GM20000 (cell line): ENCODE data around the gene TM9SF3.

ENCODE experiments used
- DNase-seq: peaks from one replicate; pipeline ENCODE4 v3.0.0; 2012; ENCODE audit warnings: low spot score
- CTCF ChIP-seq: IDR thresholded peaks from 2 replicates; pipeline ENCODE4 v1.5.1; 2012; ENCODE audit warnings: mild to moderate bottlenecking, control low read depth; ENCODE audit errors: extremely low read depth, missing control alignments

The TM9SF3 gene

GRCh38 chr10:96541921-96542320 lies 44.9 kb downstream of the TM9SF3 start:
- no peak for DNase-seq
- no peak for TF ChIP-seq CTCF

GRCh38 chr10:96540240-96540639 lies 46.6 kb downstream of the TM9SF3 start:
- DNase-seq: no peak
- TF ChIP-seq CTCF: no peak

GRCh38 chr10:96538683-96539082 lies 48.1 kb downstream of the TM9SF3 start:
- no peak for TF ChIP-seq CTCF
- no peak for DNase-seq

DNA sequence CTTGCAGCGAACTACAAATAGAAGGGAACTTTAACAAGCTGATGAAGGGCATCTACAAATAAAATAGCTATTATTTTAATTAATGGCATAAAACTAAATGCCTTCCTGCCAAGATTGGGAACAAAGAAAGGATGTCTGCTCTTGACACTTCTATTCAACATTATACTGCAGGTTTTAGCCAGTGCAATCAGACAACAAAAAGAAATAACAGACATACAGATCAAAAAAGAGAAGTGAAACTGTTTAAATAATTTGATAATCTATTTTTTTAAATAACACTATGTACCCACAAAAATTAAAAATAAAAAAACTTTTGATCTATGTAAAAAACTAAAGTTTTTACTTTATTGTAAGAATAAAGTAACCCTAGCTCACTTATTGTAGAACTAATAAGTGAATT lies 50.7 kb downstream of the TM9SF3 start:
- no peak for DNase-seq
- TF ChIP-seq CTCF: no peak

- no peak for TF ChIP-seq CTCF
- no peak for DNase-seq
Measured at GRCh38 chr10:96532523-96532922, 54.3 kb downstream of the TM9SF3 start.

GRCh38 chr10:96529634-96530279 lies 57.1 kb downstream of the TM9SF3 start:
- DNase-seq: no peak
- TF ChIP-seq CTCF: no peak

DNA sequence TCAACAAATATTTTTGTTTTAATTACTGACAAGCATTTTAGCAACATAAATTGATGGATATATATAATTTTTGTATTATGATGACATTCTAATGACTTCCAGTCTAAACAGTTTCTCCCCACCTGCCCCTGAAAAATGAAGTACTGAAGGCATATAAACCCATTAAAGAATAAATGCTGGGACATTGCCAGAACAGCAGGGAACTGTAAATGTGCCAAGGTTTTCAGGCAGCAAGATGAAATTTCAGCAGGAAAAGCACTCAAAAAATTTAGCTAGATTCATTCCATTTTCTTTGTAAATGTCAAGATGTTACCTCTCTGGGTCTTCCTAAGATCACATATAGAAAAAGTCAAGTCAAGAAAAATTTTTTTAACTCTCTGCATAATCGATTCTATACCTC lies 62.1 kb downstream of the TM9SF3 start:
- no peak for TF ChIP-seq CTCF
- DNase-seq: no peak

DNA sequence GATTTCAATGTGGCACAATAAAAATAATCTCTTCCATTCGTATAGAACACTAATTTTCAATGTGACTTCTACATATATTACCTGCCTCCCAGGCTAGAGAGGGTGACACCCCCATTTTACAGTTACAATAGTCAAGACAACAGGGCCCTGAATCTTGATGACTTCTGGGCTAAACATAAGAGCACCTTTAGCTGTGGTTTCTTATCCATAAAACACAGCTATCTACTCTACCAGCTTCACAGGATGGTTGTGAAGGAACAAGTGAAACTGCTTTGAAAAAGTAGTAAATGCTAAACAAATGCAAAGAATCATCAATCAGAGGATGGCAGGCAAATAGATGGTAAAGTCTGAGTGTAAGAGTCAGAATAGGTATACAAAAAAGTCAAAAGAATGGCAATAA lies 69.5 kb downstream of the TM9SF3 start:
- no peak for TF ChIP-seq CTCF

More for the DNA sequence above, 69.5 kb downstream of the TM9SF3 start:
- no peak for DNase-seq
